DOHH2 (cell line): ENCODE data around the gene ZCRB1.
"Not testable (repeated sequence)": the region's sequence is repeated elsewhere in the genome, so short reads cannot be mapped to it uniquely, and the experiment has no call there.

Experiments used
- H3F3A ChIP-seq: fragments of 200-600 bp; sonication (generic), shearing (Covaris generic); 2 replicates; pipeline ENCODE4 v1.6.0; 2016; ENCODE audit warnings: antibody characterized with exemption, mild to moderate bottlenecking; ENCODE audit not compliant: control insufficient read depth, insufficient read depth
- H3K27ac ChIP-seq: fragments of 200-600 bp; sonication (generic); 2 replicates; pipeline ENCODE4 v1.5.1; 2014; ENCODE audit warnings: low read depth, mild to moderate bottlenecking, low read length, moderate library complexity
- H3K27me3 ChIP-seq: fragments of 200-600 bp; sonication (generic); 2 replicates; pipeline ENCODE4 v1.6.1; 2014; ENCODE audit warnings: mild to moderate bottlenecking, low read length, mixed read lengths; ENCODE audit not compliant: control insufficient read depth
- H3K36me3 ChIP-seq: fragments of 200-600 bp; sonication (generic); 2 replicates; pipeline ENCODE4 v1.6.1; 2014; ENCODE audit warnings: mild to moderate bottlenecking, low read length, moderate library complexity, mixed read lengths; ENCODE audit not compliant: control insufficient read depth
- H3K4me1 ChIP-seq: fragments of 200-600 bp; sonication (generic); 2 replicates; pipeline ENCODE4 v1.6.1; 2014; ENCODE audit warnings: mild to moderate bottlenecking, low read length, mixed read lengths; ENCODE audit not compliant: control insufficient read depth
- H3K4me2 ChIP-seq: fragments of 200-600 bp; sonication (generic); 2 replicates; pipeline ENCODE4 v1.6.0; 2014; ENCODE audit warnings: mild to moderate bottlenecking, low read length, moderate library complexity
- H3K4me3 ChIP-seq: fragments of 200-600 bp; sonication (generic); 2 replicates; pipeline ENCODE4 v1.5.1; 2014; ENCODE audit warnings: mild to moderate bottlenecking, low read length, mixed read lengths
- H3K79me2 ChIP-seq: fragments of 200-600 bp; sonication (generic); 2 replicates; pipeline ENCODE4 v1.6.1; 2014; ENCODE audit warnings: mild to moderate bottlenecking, low read length, mixed read lengths; ENCODE audit not compliant: control insufficient read depth
- H3K9me2 ChIP-seq: fragments of 200-600 bp; sonication (generic); replicated peaks from 2 replicates; pipeline ENCODE4 v1.6.1; 2014; ENCODE audit warnings: mild to moderate bottlenecking, low read length, mixed read lengths; ENCODE audit not compliant: control insufficient read depth
- H3K9me3 ChIP-seq: fragments of 200-600 bp; sonication (generic); 2 replicates; pipeline ENCODE4 v1.6.1; 2014; ENCODE audit warnings: antibody characterized with exemption, low read length, mixed read lengths; ENCODE audit not compliant: control insufficient read depth, insufficient read depth
- H4K20me1 ChIP-seq: fragments of 200-600 bp; sonication (generic); 2 replicates; pipeline ENCODE4 v1.6.0; 2014; ENCODE audit warnings: low read depth, mild to moderate bottlenecking, antibody characterized with exemption, low read length, moderate library complexity; ENCODE audit not compliant: control insufficient read depth, insufficient read depth
- EZH2phosphoT487 ChIP-seq: fragments of 200-600 bp; sonication (generic); IDR thresholded peaks from 2 replicates; pipeline ENCODE4 v1.6.1; 2017; ENCODE audit warnings: borderline replicate concordance, mild to moderate bottlenecking, antibody characterized with exemption, low read length, moderate library complexity, mixed read lengths
- TF ChIP-seq, protein P1 (sequence below): fragments of 200-600 bp; sonication (generic); IDR thresholded peaks from one replicate; pipeline ENCODE4 v1.5.1; 2014; ENCODE audit warnings: antibody characterized with exemption, mild to moderate bottlenecking, low read depth, low read length; ENCODE audit not compliant: poor library complexity, severe bottlenecking

ZCRB1 gene

DNA sequence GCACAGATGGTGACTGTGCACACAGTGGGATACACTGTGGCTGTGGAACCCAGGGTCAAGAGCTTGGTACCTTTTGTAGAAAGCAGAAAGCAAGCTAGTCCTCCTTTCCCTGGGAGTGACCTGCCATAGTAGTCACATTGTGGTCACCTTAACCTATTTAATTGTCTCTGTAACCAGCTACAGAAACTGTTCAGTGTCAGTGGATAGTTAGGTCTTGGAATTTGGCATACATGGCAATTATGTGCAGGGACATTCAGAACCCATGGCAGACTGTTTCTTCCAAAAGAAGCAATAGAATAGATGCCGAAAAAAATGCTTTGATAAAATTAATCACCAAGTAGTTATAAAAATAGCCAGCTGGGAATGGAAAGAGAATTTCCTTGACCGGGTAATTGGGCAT lies 30.4 kb upstream of the ZCRB1 start:
- Histone ChIP-seq H3K27me3 (no peaks in the 10 kb centered on the region), H3K36me3 (peaks cover 46% of the 10 kb centered on the region), H4K20me1 (no peaks in the 10 kb centered on the region), H3K9me3 (no peaks in the 10 kb centered on the region), H3K4me2 (no peak overlapping the region), H3F3A (peaks cover 3% of the 10 kb centered on the region; the same call in 1 of the 2 replicates), H3K27ac (no peak overlapping the region), H3K4me3 (no peak overlapping the region), H3K4me1 (peaks cover 8% of the 10 kb centered on the region), H3K79me2 (peaks cover 6% of the 10 kb centered on the region), H3K9me2 (no peaks in the 10 kb centered on the region)
- no peak for TF ChIP-seq EZH2phosphoT487
- TF ChIP-seq, protein P1, sequence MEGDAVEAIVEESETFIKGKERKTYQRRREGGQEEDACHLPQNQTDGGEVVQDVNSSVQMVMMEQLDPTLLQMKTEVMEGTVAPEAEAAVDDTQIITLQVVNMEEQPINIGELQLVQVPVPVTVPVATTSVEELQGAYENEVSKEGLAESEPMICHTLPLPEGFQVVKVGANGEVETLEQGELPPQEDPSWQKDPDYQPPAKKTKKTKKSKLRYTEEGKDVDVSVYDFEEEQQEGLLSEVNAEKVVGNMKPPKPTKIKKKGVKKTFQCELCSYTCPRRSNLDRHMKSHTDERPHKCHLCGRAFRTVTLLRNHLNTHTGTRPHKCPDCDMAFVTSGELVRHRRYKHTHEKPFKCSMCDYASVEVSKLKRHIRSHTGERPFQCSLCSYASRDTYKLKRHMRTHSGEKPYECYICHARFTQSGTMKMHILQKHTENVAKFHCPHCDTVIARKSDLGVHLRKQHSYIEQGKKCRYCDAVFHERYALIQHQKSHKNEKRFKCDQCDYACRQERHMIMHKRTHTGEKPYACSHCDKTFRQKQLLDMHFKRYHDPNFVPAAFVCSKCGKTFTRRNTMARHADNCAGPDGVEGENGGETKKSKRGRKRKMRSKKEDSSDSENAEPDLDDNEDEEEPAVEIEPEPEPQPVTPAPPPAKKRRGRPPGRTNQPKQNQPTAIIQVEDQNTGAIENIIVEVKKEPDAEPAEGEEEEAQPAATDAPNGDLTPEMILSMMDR = no peak

DNA sequence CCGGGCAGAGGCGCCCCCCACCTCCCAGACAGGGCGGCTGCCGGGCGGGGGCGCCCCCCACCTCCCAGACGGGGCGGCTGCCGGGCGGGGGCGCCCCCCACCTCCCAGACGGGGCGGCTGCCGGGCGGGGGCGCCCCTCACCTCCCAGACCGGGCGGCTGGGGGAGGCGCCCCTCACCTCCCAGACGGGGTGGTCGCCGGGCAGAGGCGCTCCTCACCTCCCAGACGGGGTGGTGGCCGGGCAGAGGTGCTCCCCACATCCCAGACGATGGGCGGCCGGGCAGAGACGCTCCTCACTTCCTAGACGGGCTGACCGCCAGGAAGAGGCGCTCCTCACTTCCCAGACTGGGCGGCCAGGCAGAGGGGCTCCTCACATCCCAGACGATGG lies 24.1 kb upstream of the ZCRB1 start:
- not testable (repeated sequence) for H3K27me3 ChIP-seq, H4K20me1 ChIP-seq, H3K9me3 ChIP-seq, H3K9me2 ChIP-seq, H3K4me1 ChIP-seq, H3K4me2 ChIP-seq, H3K27ac ChIP-seq, H3F3A ChIP-seq, H3K4me3 ChIP-seq
- Histone ChIP-seq H3K36me3 (peaks cover 34% of the 10 kb centered on the region), H3K79me2 (peaks cover 34% of the 10 kb centered on the region)

DNA sequence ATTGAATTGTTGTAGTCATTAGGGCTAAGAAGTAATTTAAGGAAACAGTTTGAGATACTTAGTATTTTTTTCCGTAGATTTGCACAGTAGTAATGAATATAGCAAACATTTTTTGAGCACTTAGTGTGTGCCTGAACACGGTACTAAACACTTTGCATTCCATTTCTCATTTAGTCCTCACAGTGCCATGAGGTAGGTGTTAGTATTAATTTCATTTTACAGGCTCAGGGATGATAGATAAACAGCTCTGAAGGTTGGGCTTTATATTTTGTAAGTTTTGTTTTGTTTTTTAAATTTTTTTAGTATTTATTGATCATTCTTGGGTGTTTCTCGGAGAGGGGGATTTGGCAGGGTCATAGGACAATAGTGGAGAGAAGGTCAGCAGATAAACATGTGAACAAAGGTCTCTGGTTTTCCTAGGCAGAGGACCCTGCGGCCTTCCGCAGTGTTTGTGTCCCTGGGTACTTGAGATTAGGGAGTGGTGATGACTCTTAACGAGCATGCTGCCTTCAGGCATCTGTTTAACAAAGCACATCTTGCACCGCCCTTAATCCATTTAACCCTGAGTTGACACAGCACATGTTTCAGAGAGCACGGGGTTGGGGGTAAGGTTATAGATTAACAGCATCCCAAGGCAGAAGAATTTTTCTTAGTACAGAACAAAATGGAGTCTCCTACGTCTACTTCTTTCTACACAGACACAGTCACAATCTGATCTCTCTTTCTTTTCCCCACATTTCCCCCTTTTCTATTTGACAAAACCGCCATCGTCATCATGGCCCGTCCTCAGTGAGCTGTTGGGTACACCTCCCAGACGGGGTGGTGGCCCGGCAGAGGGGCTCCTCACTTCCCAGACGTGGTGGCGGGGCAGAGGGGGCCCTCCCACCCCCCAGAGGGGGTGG lies 23.5 kb upstream of the ZCRB1 start:
- H3K27ac ChIP-seq, H3K27me3 ChIP-seq, H3F3A ChIP-seq, H3K4me1 ChIP-seq, H4K20me1 ChIP-seq, H3K9me3 ChIP-seq, H3K4me3 ChIP-seq, H3K9me2 ChIP-seq, H3K4me2 ChIP-seq: not testable (repeated sequence)
- H3K79me2 ChIP-seq = peaks cover 40% of the 10 kb centered on the region
- peaks cover 32% of the 10 kb centered on the region for H3K36me3 ChIP-seq

DNA sequence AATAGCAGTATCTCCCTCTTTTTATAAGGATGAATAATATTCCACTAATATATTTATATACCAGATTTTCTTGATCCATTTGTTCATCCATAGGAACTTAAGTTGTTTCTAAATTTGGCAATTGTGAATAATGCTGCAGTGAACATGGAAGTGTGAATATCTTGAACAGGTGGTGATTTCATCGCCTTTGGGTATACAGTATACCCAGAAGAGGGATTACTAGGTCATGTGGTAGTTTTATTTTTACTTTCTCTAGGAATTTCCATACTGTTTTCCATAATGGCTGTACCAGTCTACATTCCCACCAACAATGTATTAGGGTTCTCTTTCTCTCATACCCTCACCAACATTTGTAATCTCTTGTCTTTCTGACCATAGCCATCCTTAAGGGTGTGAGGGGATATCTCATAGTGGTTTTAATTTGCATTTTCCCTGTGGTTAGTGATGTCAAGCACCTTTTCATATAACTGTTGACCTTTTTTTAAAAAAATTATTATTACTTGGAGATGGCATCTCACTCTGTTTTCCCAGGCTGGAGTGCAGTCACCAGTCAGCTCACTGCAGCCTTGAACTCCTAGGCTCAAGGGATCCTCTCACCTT lies 20.6 kb upstream of the ZCRB1 start:
- 0 out of 2 replicates have a peak, but pooled peaks cover 3% of the 10 kb centered on the region for H3F3A ChIP-seq
- H3K36me3 ChIP-seq = peaks cover 34% of the 10 kb centered on the region
- no peaks in the 10 kb centered on the region for H3K9me3 ChIP-seq
- peaks cover 61% of the 10 kb centered on the region for H3K79me2 ChIP-seq
- peaks cover 4% of the 10 kb centered on the region for H3K4me1 ChIP-seq
- no peaks in the 10 kb centered on the region for H3K9me2 ChIP-seq
- H3K27ac ChIP-seq = no peak overlapping the region
- no peak overlapping the region for H3K4me2 ChIP-seq
- H3K4me3 ChIP-seq = no peak overlapping the region
- 0 out of 2 replicates have a peak, but pooled peaks cover 3% of the 10 kb centered on the region for H4K20me1 ChIP-seq
- no peaks in the 10 kb centered on the region for H3K27me3 ChIP-seq
- TF ChIP-seq, protein P1 = no peak
- no peak for TF ChIP-seq EZH2phosphoT487
